Spleen (tissue), 11 donors: ENCODE data around the gene PLEKHF1. TPM values are rescaled to one million over a fixed set of nuclear protein-coding genes. Genes with fewer than 3 reads are reported as not detected.

ENCODE experiments used
- DNase-seq: peaks from one replicate; pipeline ENCODE4 v3.0.0-alpha.2; 2020
- H3K27ac ChIP-seq, 8 donors: fragments of 200-600 bp; sonication (generic) in 7 of 8; 1 replicate in 4 of 8; 2 replicates in 4 of 8; pipeline versions ENCODE4 v1.5.0 to v1.8.0; 2016 to 2021; ENCODE audit warnings: inconsistent platforms in 4 of 8, mild to moderate bottlenecking in 4 of 8, moderate library complexity in 1 of 8
- H3K27me3 ChIP-seq, 7 donors: fragments of 200-600 bp; sonication (generic) in 6 of 7; replicated peaks in 1 of 7; 1 replicate in 4 of 7; 2 replicates in 3 of 7; pipeline versions ENCODE4 v1.5.0 to v1.8.0; 2016 to 2021; ENCODE audit warnings: inconsistent platforms in 3 of 7, mild to moderate bottlenecking in 1 of 7
- H3K36me3 ChIP-seq, 6 donors: fragments of 200-600 bp; sonication (generic) in 5 of 6; 1 replicate in 4 of 6; 2 replicates in 2 of 6; pipeline versions ENCODE4 v1.5.0 to v1.8.0; 2016 to 2021; ENCODE audit warnings: inconsistent platforms in 2 of 6
- H3K4me1 ChIP-seq, 6 donors: fragments of 200-600 bp; sonication (generic) in 5 of 6; 1 replicate in 3 of 6; 2 replicates in 3 of 6; pipeline versions ENCODE4 v1.5.0 to v1.8.0; 2016 to 2021; ENCODE audit warnings: inconsistent platforms in 3 of 6
- H3K4me3 ChIP-seq, 8 donors: fragments of 200-600 bp; sonication (generic) in 7 of 8; 1 replicate in 4 of 8; 2 replicates in 4 of 8; pipeline versions ENCODE4 v1.5.0 to v1.8.0; 2016 to 2021; ENCODE audit warnings: inconsistent platforms in 4 of 8, mild to moderate bottlenecking in 4 of 8, moderate library complexity in 2 of 8
- H3K9me3 ChIP-seq, 8 donors: fragments of 200-600 bp; sonication (generic) in 7 of 8; 1 replicate in 4 of 8; 2 replicates in 4 of 8; pipeline versions ENCODE4 v1.5.0 to v1.8.0; 2016 to 2021; ENCODE audit warnings: inconsistent platforms in 4 of 8
- CTCF ChIP-seq, 11 experiments: fragments of 200-600 bp in 7 of 11; fragments of 450-650 bp in 4 of 11; sonication (generic) in 4 of 11; IDR thresholded peaks in 8 of 11; conservative IDR thresholded peaks in 3 of 11; 1 replicate in 7 of 11; 2 replicates in 4 of 11; pipeline versions ENCODE4 v1.4.0 to v1.8.0; 2016 to 2021; ENCODE audit warnings: antibody characterized with exemption in 11 of 11, inconsistent platforms in 4 of 11, mild to moderate bottlenecking in 1 of 11
- POLR2A ChIP-seq, 3 donors: fragments of 450-650 bp; IDR thresholded peaks; one replicate each; pipeline ENCODE4 v1.5.1; 2017; ENCODE audit warnings: antibody characterized with exemption in 3 of 3, mild to moderate bottlenecking in 1 of 3
- POLR2AphosphoS5 ChIP-seq, 3 donors: sonication (generic); formaldehyde crosslinking; IDR thresholded peaks; one replicate each; pipeline ENCODE4 v1.5.1; 2017; ENCODE audit warnings: antibody characterized with exemption in 3 of 3
- WGBS, 5 donors: extraction: QIAGEN DNeasy Blood & Tissue Kit in 3 of 5; methylation state at CpG; one replicate each; pipeline versions ENCODE4 v1.1.5 to v1.1.7; 2013 to 2018; 5-methylcytosine and 5-hydroxymethylcytosine counted together
- intact Hi-C: fragments of 100-400 bp; cut with DNase I; formaldehyde crosslinking; loops from one replicate; pipeline ENCODE4 v1.15.0; 2023; ENCODE audit warnings: low total_unique reads
- polyA plus RNA-seq, 3 donors: library from polyadenylated mRNA; stranded (reverse); fragments of 200-250 nt; gene quantifications; one replicate each; pipeline ENCODE4 v1.2.1, GENCODE V29; 2013
- total RNA-seq, 7 donors: library from RNA; depleted of rRNA in 3 of 7; stranded (reverse); fragments of >200 nt in 3 of 7; fragmentation: NEBNext Ultra II Directional in 4 of 7; extraction: Animal tissue kit (Norgen Biotek cat#: 25700) in 4 of 7; gene quantifications; one replicate each; pipeline versions ENCODE4 v1.1.0 to v1.2.1, GENCODE V29; 2016 to 2021
- donor health status: healthy with polysubstance abuse.
- donor health status: DM: no; HTN: no; CAD: no; lungs with moderate emphysema.
- donor health status: DM: no; HTN: no; CAD: no.
- donor health status: Bipolar disorder and iron deficiency.
- donor health status: healthy.
- donor health status: DM: no; HTN: no; CAD: no.
- donor health status: DM: yes; HTN: yes; CAD: no.

The PLEKHF1 gene
- total and polyA plus RNA-seq, 10 donors: 9.7 to 28.0 (median 18.2) TPM

- no peaks in the 10 kb centered on the region for H3K4me1 ChIP-seq
- H3K4me3 ChIP-seq: no peak overlapping the region
- intact Hi-C loops: no loop called here
- H3K27me3 ChIP-seq: no peaks in the 10 kb centered on the region
- no peak for TF ChIP-seq POLR2AphosphoS5 (IDR thresholded peaks at IDR 0.05)
- TF ChIP-seq POLR2A (IDR thresholded peaks at IDR 0.05): no peak
- TF ChIP-seq CTCF (IDR thresholded peaks at IDR 0.05 in 8 of 11, conservative IDR thresholded peaks at IDR 0.05 in 3 of 11): no peak
- 66 to 77% (median 72%) methylated on average over 12 of the region's 12 CpGs for WGBS, 5 donors
- H3K9me3 ChIP-seq: peaks cover 0 to 5% (median 0%) of the 10 kb centered on the region in 8 donors
- DNase-seq: peak; percentile 38
- no peaks in the 10 kb centered on the region for H3K36me3 ChIP-seq
- H3K27ac ChIP-seq: no peak overlapping the region
Observed at GRCh38 chr19:29636553-29637360, 28.5 kb upstream of the PLEKHF1 start.

GRCh38 chr19:29639086-29639485 is 26.2 kb upstream of the PLEKHF1 start:
- WGBS, 5 donors: 89 to 92% (median 91%) methylated on average over 8 of the region's 8 CpGs
- Histone ChIP-seq H3K27me3 (peaks cover 0 to 3% (median 0%) of the 10 kb centered on the region in 7 donors), H3K9me3 (peaks cover 0 to 1% (median 0%) of the 10 kb centered on the region in 8 donors), H3K27ac (no peak overlapping the region), H3K4me3 (no peak overlapping the region), H3K36me3 (no peaks in the 10 kb centered on the region), H3K4me1 (no peaks in the 10 kb centered on the region)
- peak; percentile 16 for DNase-seq
- intact Hi-C loops: no loop called here
- TF ChIP-seq POLR2AphosphoS5 (IDR thresholded peaks at IDR 0.05) (no peak), POLR2A (IDR thresholded peaks at IDR 0.05) (no peak), CTCF (IDR thresholded peaks at IDR 0.05 in 8 of 11, conservative IDR thresholded peaks at IDR 0.05 in 3 of 11) (no peak)

- Histone ChIP-seq H3K4me1 (peaks cover 0 to 5% (median 2%) of the 10 kb centered on the region in 6 donors), H3K27ac (no peak overlapping the region), H3K27me3 (peaks cover 0 to 3% (median 0%) of the 10 kb centered on the region in 7 donors), H3K9me3 (no peaks in the 10 kb centered on the region), H3K36me3 (no peaks in the 10 kb centered on the region), H3K4me3 (no peak overlapping the region)
- TF ChIP-seq CTCF (IDR thresholded peaks at IDR 0.05 in 8 of 11, conservative IDR thresholded peaks at IDR 0.05 in 3 of 11) (no peak), POLR2AphosphoS5 (IDR thresholded peaks at IDR 0.05) (no peak), POLR2A (IDR thresholded peaks at IDR 0.05) (no peak)
- intact Hi-C loops: no loop called here
- WGBS, 5 donors: 84 to 94% (median 90%) methylated on average over 12 of the region's 12 CpGs
- DNase-seq: peak; percentile 49
Observed at GRCh38 chr19:29640231-29640630, 25.0 kb upstream of the PLEKHF1 start.

- TF ChIP-seq POLR2AphosphoS5 (IDR thresholded peaks at IDR 0.05): no peak
- TF ChIP-seq POLR2A (IDR thresholded peaks at IDR 0.05): no peak
- TF ChIP-seq CTCF (IDR thresholded peaks at IDR 0.05 in 8 of 11, conservative IDR thresholded peaks at IDR 0.05 in 3 of 11): no peak
- Histone ChIP-seq H3K4me1 (peaks cover 0 to 18% (median 14%) of the 10 kb centered on the region in 6 donors), H3K4me3 (no peak overlapping the region), H3K36me3 (no peaks in the 10 kb centered on the region), H3K9me3 (no peaks in the 10 kb centered on the region), H3K27ac (no peak overlapping the region), H3K27me3 (peaks cover 0 to 3% (median 0%) of the 10 kb centered on the region in 7 donors)
- WGBS, 5 donors: 62 to 87% (median 76%) methylated on average over 2 of the region's 2 CpGs
- no peak for DNase-seq
- intact Hi-C loops: no loop called here
Observed at GRCh38 chr19:29641597-29641996, 23.7 kb upstream of the PLEKHF1 start.
